Gastrocnemius medialis (tissue), 4 donors: ENCODE data around the gene C20orf96.

Experiments
- CTCF ChIP-seq, 5 experiments: fragments of 450-650 bp in 3 of 5; fragments of 200-600 bp in 2 of 5; sonication (generic) in 2 of 5; IDR thresholded peaks in 4 of 5; conservative IDR thresholded peaks in 1 of 5; 1 replicate in 4 of 5; 2 replicates in 1 of 5; pipeline ENCODE4 v1.5.1; 2016 to 2019; ENCODE audit warnings: antibody characterized with exemption in 5 of 5, mild to moderate bottlenecking in 3 of 5, moderate library complexity in 3 of 5
- POLR2A ChIP-seq, 2 donors: fragments of 450-650 bp; IDR thresholded peaks; one replicate each; pipeline ENCODE4 v1.6.1; 2017; ENCODE audit warnings: antibody characterized with exemption in 2 of 2, mild to moderate bottlenecking in 2 of 2, moderate library complexity in 2 of 2

- TF ChIP-seq CTCF (IDR thresholded peaks at IDR 0.05 in 4 of 5, conservative IDR thresholded peaks at IDR 0.05 in 1 of 5) (no peak), POLR2A (IDR thresholded peaks at IDR 0.05) (no peak)
Observed at GRCh38 chr20:251354-251753, 39.2 kb downstream of the C20orf96 start.
